GM15510 (cell line): ENCODE measurements around the gene PNPLA1.

Experiments used
- POLR2A ChIP-seq: IDR thresholded peaks from 3 replicates; pipeline ENCODE4 v1.6.1; 2011; ENCODE audit warnings: borderline replicate concordance; ENCODE audit not compliant: insufficient read length; ENCODE audit errors: extremely low read depth

Gene PNPLA1

DNA sequence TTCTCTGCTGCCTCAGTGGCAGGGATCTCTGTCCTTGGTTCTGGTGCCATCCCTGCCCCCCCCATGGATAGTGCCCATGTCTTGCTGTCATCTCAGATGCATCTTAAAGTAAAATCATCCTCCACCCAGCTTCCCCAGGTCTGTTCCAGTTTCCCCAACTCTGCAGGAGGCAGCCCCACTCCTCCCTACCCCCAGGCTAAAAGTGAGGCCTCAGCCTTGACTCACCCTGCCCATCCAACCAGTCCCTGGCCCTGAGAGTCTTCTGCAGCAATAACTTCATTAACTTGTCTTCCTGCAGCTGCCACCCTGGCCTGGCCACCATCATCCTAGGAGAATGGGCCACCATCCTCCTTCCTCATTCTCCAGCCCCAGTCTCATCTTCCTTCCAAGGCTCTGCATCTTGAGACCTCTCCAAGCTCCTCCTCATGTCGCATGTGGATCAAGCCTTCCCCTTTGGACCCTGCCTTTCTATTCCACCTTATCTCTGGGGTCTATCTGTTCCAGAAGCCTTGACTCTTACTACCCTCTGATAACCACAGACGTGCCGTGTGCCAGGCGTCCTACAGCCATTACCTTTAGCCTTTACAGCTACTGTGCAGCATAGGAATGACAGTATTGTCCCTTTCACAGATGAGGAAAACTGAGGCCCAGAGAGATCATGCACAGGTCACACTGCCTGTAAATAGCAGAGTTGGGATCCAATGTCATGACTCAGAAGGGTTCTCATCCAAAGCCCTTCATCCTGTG lies 2.0 kb upstream of the PNPLA1 start:
- TF ChIP-seq POLR2A: no peak

DNA sequence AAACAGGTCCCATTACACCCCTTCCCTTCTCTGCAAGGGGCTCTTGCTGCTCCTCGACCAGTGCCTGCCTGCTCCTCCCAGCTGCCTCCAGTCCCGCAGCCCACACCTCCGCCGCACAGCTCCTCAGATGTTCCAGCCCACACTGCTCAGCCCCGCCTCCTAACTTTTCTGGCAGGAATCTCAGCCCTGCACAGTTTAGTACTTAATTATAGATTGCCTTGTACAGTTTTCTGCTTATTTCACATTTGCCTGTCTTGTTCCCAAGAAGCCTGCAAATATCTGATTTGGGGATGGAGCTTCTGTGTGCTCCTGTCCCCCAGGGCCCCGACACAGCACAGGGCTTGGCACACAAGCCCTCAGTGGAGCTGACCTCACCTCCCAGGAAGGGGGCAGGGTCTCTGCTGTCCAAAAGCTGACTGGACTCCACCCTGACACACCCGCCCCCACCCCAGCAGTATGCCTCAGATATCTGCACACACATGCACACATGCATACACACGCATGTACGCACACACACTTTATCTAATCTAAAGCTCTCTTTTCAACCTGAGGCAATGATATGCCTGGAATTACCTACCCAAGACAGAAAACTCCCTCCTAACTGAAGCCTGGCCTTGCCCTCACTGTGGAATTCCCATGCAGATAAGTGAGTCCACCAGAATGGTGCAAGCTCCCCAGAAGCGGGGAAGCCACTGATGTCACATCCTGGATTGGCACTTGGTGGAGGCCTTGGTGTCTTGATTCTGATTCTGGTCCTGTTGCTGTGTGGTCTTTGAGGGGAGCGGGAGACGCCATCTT lies 1.2 kb upstream of the PNPLA1 start:
- TF ChIP-seq POLR2A: no peak

DNA sequence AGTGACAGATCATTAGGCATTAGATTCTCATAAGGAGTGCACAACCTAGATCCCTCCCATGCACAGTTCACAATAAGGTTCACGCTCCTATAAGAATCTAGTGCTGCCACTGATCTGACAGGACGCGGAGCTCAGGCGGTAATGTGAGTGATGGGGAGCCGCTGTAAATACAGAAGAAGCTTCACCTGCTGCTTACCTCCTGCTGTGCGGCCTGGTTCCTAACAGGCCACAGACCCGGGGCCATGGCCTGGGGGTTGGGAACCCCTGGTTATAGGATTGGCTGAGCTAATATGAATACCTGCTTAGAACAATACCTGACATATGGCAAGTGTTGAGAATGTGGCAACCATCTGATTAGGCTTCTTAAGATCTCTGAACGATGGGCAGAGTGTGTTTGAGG lies 2.4 kb downstream of the PNPLA1 start:
- no peak for TF ChIP-seq POLR2A

DNA sequence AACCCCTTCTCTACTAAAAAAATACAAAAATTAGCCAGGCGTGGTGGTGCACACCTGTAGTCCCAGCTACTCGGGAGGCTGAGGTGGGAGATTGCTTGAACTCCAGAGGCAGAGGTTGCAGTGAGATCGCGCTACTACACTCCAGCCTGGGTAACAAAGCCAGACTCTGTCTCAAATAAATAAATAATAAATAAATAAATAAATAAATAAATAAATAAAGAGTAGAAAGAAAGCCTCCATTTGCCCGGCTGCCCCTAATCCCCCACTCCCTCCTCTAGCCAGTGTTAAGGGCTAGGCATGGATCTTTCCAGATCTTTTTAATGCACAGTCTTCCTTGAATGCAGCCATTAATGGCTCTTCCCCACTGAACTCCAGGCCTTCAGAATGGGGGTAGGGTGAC lies 3.2 kb downstream of the PNPLA1 start:
- TF ChIP-seq POLR2A: no peak

DNA sequence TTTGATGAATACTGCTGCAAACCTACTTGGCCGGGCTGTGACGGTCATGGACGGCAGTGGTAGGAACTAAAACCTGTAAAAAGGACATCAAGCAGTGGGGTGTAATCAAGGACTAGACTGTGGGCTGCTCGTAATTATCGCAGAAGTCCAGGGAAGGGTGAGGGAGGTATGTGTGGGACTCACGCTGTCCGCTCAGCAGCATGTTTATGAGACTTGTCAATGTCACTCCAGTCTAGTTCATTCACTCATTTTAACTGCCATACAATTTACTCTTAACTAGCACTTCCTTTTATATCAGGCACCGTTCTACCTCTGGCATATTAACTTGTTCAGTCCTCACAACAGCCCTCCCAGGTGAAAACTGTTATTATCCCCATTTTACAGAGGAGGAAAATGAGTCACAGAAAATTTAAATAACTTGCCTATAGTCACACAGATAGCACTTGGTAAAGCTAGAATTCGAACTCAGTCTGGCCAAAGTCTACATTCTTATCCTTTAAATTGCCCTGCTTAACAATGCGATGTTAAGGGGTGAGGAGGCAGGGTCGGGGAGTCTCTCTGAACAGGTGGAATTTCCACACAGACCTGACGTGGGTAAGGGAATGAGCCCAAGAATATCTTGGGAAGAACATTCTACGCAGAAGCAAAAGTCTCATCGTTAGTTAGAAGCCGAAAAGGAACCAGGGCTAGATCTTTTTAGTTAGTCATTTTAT lies 4.1 kb downstream of the PNPLA1 start:
- no peak for TF ChIP-seq POLR2A

DNA sequence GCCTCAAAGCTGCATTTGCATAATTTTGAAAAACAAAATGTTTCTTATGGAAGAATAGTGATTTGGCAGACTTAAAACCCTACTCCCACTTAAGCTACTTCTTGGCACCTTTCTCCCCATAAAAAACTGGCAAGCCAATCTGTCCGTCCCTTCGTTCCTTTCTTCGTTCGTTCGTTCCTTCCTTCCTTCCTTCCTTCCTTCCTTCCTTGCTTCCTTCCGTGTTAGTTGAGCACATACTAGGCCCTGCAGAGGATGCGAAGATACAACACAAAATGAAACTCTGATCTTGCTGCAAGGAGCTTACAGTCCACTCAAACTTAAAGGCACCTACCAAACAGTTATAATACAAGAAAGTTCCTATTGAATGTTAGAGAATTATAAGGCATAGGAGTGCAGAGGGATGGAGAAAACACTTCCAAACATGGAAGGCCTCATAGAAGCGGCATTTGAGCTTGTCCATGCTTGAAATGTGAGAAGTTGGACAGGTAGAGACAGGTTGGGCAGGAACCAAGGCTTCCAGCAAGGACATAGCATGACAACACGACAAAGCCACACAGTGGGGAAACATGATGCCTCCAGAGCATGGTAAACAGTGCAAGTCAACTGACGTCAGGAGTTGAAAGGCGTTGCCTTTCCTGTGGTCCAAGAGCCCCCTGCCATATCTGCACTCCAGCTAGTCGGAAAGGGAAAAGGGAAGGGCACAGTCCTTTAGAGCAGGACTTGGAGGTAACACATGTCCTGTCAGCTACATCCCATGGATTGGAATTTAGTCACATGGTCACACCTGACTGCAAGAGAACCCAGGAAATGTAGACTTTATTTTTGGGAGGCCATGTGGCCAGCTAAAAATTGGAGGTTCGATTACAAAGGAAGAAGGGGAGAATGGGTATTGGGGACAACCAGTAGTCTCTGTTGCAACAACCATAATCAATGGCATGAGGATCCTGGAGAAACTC lies 7.0 kb downstream of the PNPLA1 start:
- no peak for TF ChIP-seq POLR2A

DNA sequence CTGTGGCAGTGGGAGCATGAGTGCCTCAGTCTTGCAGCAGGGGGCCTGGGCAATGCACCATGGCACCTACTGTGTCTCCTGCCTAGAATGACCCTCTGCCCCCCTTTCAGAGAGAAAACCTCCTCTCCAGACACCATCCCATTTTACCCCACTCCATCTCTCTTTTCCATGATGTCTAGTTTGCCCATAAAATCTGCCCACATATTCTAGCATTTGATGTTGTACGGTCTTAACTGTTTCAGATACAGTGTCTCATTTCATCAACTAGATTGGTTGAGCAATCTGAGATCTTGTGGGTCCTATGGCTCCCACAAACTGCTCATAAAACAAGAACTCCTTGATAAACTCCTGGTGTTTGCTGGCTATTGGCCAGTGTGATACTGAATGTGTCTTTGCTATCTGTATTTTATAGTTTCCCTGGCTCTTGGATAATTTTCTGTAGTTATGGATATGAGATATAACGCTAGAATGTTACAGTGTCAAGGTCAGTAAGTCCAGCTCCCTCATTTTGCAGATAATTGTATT lies 8.1 kb downstream of the PNPLA1 start:
- no peak for TF ChIP-seq POLR2A

DNA sequence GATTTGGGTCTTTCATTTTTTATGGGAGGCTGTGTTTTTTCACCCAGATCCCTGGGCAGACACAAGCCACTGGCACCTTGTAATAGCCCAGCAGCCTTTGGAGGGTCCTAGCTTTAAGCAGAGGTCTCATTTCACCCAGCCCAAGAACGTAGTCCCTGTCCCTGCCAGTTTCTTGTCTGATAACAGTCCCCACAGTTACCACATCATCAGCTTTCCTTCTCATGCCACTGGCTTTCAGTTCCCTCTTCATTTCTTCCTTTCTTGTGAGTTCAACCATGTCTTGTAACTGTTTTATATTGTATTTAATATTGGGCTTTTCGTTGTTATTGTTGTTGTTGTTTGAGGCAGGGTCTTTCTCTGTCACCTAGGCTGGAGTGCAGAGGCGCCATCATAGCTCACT lies 10.6 kb downstream of the PNPLA1 start:
- no peak for TF ChIP-seq POLR2A

DNA sequence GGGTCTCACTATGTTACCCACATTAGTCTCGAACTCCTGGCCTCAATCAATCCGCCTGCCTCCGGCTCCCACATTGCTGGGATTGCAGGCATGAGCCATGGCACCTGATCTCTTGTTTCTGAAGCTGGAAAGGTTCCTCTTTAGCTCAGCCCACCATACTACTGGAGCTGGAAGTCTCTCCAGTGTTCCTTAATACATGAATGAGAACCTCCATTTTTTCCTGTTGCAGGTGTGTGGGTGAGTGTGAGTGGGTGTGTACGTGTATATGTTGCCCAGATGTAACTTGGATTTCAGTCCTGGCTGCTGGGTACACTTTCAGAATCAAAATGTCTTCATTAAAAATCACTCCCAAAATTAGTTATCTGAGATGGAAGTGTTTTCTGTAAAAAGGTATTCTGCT lies 11.1 kb downstream of the PNPLA1 start:
- no peak for TF ChIP-seq POLR2A

- TF ChIP-seq POLR2A: no peak
Observed at GRCh38 chr6:36283608-36284007, 13.7 kb downstream of the PNPLA1 start.

- no peak for TF ChIP-seq POLR2A
Observed at GRCh38 chr6:36284359-36284758, 14.5 kb downstream of the PNPLA1 start.

GRCh38 chr6:36285187-36285671 lies 15.4 kb downstream of the PNPLA1 start:
- TF ChIP-seq POLR2A: no peak

GRCh38 chr6:36285797-36286196 lies 15.9 kb downstream of the PNPLA1 start:
- no peak for TF ChIP-seq POLR2A

DNA sequence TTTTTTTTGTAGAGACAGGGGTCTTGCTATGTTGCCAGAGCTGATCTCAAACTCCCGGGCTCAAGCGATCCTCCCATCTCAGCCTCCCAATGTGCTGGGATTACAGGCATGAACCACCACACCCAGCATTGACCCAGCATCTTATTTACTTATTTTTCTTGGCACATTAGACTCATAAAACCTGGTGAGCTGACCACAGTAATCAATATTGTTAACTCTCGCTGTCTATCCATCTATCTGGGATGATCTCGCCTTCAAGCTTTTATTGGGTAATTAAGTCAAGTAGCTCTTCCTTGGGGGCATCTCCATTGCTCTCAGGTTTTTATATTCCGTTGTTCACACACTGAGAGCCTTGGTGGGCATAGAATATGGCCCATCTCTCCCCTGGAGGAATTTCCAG lies 17.0 kb downstream of the PNPLA1 start:
- no peak for TF ChIP-seq POLR2A
